B cell (primary cell): Measurements from ENCODE around the gene TBCEL.

Experiments
- CTCF ChIP-seq: fragments of 200-600 bp; IDR thresholded peaks from one replicate; pipeline ENCODE4 v1.8.0; 2022; ENCODE audit warnings: antibody characterized with exemption, mild to moderate bottlenecking
- EZH2 ChIP-seq: IDR thresholded peaks from 2 replicates; pipeline ENCODE4 v1.6.1; 2012; ENCODE audit warnings: borderline replicate concordance, low read depth, mild to moderate bottlenecking, moderate library complexity, low read length; ENCODE audit not compliant: insufficient read depth, poor library complexity, severe bottlenecking

DNA sequence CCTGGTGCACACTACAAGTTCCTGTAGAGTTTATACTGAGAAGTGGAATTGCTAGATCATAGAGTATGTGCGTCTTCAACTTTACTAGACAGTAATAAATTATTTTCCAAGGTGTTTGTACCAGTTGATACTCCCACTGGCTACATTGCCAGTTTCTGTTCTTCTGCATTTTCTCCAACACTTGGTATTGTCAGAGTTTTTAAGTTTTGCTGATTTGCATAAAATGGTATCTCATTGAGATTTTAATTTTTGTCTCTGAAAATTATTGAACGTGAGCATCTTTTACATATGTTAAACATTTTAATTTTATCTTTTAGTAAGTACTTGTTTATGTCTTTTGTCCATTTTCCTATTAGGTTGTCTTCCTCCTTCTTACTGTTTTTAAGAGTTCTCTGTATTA, 7.3 kb downstream of the TBCEL start:
- TF ChIP-seq EZH2, result no peak
- no peak for TF ChIP-seq CTCF
